Measurements from ENCODE around the gene LRP3. TPM values are rescaled to one million over a fixed set of nuclear protein-coding genes. Genes with fewer than 3 reads are reported as not detected.
"Not testable (repeated sequence)": the region's sequence is repeated elsewhere in the genome, so short reads cannot be mapped to it uniquely, and the experiment has no call there.

The LRP3 gene
- total RNA-seq, 1 donor from 2014 or later: 43.3 TPM

- no peak for DNase-seq (ENCODE audit: low spot score)
Observed at GRCh38 chr19:33201886-33202545, 7.9 kb downstream of the LRP3 start.

GRCh38 chr19:33202546-33203507 lies 8.7 kb downstream of the LRP3 start:
- DNase-seq (ENCODE audit: low spot score): no peak

GRCh38 chr19:33203529-33203928 lies 9.4 kb downstream of the LRP3 start:
- no peak for DNase-seq (ENCODE audit: low spot score)

GRCh38 chr19:33204136-33204973 lies 10.2 kb downstream of the LRP3 start:
- DNase-seq (ENCODE audit: low spot score): no peak

GRCh38 chr19:33205110-33205509 lies 11.0 kb downstream of the LRP3 start:
- DNase-seq (ENCODE audit: low spot score): no peak

GRCh38 chr19:33205531-33206260 lies 11.6 kb downstream of the LRP3 start:
- no peak for DNase-seq (ENCODE audit: low spot score)

- DNase-seq (ENCODE audit: low spot score): no peak
Observed at GRCh38 chr19:33206261-33207039, 12.3 kb downstream of the LRP3 start.

- no peak for DNase-seq (ENCODE audit: low spot score)
Observed at GRCh38 chr19:33207040-33207620, 13.0 kb downstream of the LRP3 start.

- DNase-seq (ENCODE audit: low spot score): no peak
Observed at GRCh38 chr19:33207903-33208302, 13.8 kb downstream of the LRP3 start.

- no peak for DNase-seq (ENCODE audit: low spot score)
Observed at GRCh38 chr19:33208371-33208895, 14.3 kb downstream of the LRP3 start.

GRCh38 chr19:33208904-33209849 lies 15.0 kb downstream of the LRP3 start:
- DNase-seq (ENCODE audit: low spot score): no peak

- DNase-seq (ENCODE audit: low spot score): not testable (repeated sequence)
Observed at GRCh38 chr19:33209850-33210230, 15.7 kb downstream of the LRP3 start.

GRCh38 chr19:33210266-33210940 lies 16.3 kb downstream of the LRP3 start:
- DNase-seq (ENCODE audit: low spot score): no peak

GRCh38 chr19:33211794-33212435 lies 17.8 kb downstream of the LRP3 start:
- DNase-seq (ENCODE audit: low spot score): no peak

- DNase-seq (ENCODE audit: low spot score): no peak
Observed at GRCh38 chr19:33212436-33213172, 18.5 kb downstream of the LRP3 start.

GRCh38 chr19:33214596-33214995 lies 20.5 kb downstream of the LRP3 start:
- DNase-seq (ENCODE audit: low spot score): no peak

Measured in mesenteric fat pad (tissue), 1 donor.